Measurements from ENCODE around the gene WWTR1.

Gene WWTR1

GRCh38 chr3:149523512-149524299 lies 134.1 kb downstream of the WWTR1 start:
- DNase-seq = no peak

GRCh38 chr3:149519912-149520311 lies 137.9 kb downstream of the WWTR1 start:
- no peak for DNase-seq

GRCh38 chr3:149516920-149517319 lies 140.9 kb downstream of the WWTR1 start:
- DNase-seq = no peak

GRCh38 chr3:149515249-149515648 lies 142.6 kb downstream of the WWTR1 start:
- no peak for DNase-seq

- no peak for DNase-seq
Measured at GRCh38 chr3:149514471-149514870, 143.4 kb downstream of the WWTR1 start.

GRCh38 chr3:149512073-149512782 lies 145.6 kb downstream of the WWTR1 start:
- peak; percentile 62 for DNase-seq

- no peak for DNase-seq
Measured at GRCh38 chr3:149511040-149511626, 146.7 kb downstream of the WWTR1 start.

- no peak for DNase-seq
Measured at GRCh38 chr3:149510480-149510879, 147.3 kb downstream of the WWTR1 start.

GRCh38 chr3:149509526-149509925 lies 148.3 kb downstream of the WWTR1 start:
- no peak for DNase-seq

- peak; percentile 66 for DNase-seq
Measured at GRCh38 chr3:149507491-149508324, 150.1 kb downstream of the WWTR1 start.

GRCh38 chr3:149506965-149507364 lies 150.9 kb downstream of the WWTR1 start:
- no peak for DNase-seq

- DNase-seq = no peak
Measured at GRCh38 chr3:149506540-149506939, 151.3 kb downstream of the WWTR1 start.

GRCh38 chr3:149502438-149502837 lies 155.4 kb downstream of the WWTR1 start:
- DNase-seq = no peak

- DNase-seq = no peak
Measured at GRCh38 chr3:149501524-149501923, 156.3 kb downstream of the WWTR1 start.

GRCh38 chr3:149497966-149498670 lies 159.7 kb downstream of the WWTR1 start:
- no peak for DNase-seq

- no peak for DNase-seq
Measured at GRCh38 chr3:149496891-149497290, 160.9 kb downstream of the WWTR1 start.

- DNase-seq = no peak
Measured at GRCh38 chr3:149495581-149496125, 162.2 kb downstream of the WWTR1 start.

GRCh38 chr3:149494759-149495580 lies 162.9 kb downstream of the WWTR1 start:
- DNase-seq = no peak

- DNase-seq = peak; percentile 68
Measured at GRCh38 chr3:149494022-149494758, 163.6 kb downstream of the WWTR1 start.

- no peak for DNase-seq
Measured at GRCh38 chr3:149493315-149494021, 164.4 kb downstream of the WWTR1 start.
